A673 (cell line): ENCODE measurements around the gene IRF6. TPM values are rescaled to one million over a fixed set of nuclear protein-coding genes. Genes with fewer than 3 reads are reported as not detected.

Experiments used
- BruUV-seq: library from RNA; stranded (reverse); fragments of 400-500 nt; replicated peaks from 2 replicates; lab custom pipeline; 2021; lab: Mats Ljungman, UMichigan
- CTCF ChIA-PET: fragments of 300-600 bp; sonication (Branson Sonifier 250); formaldehyde crosslinking; loops from one replicate; lab custom pipeline; 2022; ENCODE audit warnings: antibody characterized with exemption; lab: Charles Lee
- POLR2A ChIA-PET: fragments of 300-600 bp; sonication (Branson Sonifier 250); formaldehyde crosslinking; loops from one replicate; lab custom pipeline; 2022; ENCODE audit warnings: antibody characterized with exemption; ENCODE audit not compliant: low non-redundant PET; lab: Charles Lee
- DNase-seq: peaks from one replicate; pipeline ENCODE4 v3.0.0-alpha.2; 2015; ENCODE audit warnings: low spot score
- H3K27ac ChIP-seq: fragments of 200-600 bp; sonication (generic); 2 replicates; pipeline ENCODE4 v1.5.1; 2016; ENCODE audit warnings: mixed run types, low read depth, mild to moderate bottlenecking, mixed read lengths, antibody characterized with exemption, low read length; ENCODE audit not compliant: poor library complexity, severe bottlenecking
- H3K27me3 ChIP-seq: fragments of 200-600 bp; sonication (generic); replicated peaks from 2 replicates; pipeline ENCODE4 v1.6.1; 2017; ENCODE audit warnings: mixed run types, low read depth, mild to moderate bottlenecking, mixed read lengths, antibody characterized with exemption, low read length; ENCODE audit not compliant: insufficient read depth, poor library complexity
- H3K36me3 ChIP-seq: fragments of 200-600 bp; sonication (generic); 2 replicates; pipeline ENCODE4 v1.6.1; 2016; ENCODE audit warnings: mixed run types, mild to moderate bottlenecking, mixed read lengths, antibody characterized with exemption, low read length; ENCODE audit not compliant: insufficient read depth, poor library complexity, severe bottlenecking
- H3K4me1 ChIP-seq: fragments of 200-600 bp; sonication (generic); 2 replicates; pipeline ENCODE4 v1.6.1; 2017; ENCODE audit warnings: mixed run types, mild to moderate bottlenecking, mixed read lengths, antibody characterized with exemption, low read length; ENCODE audit not compliant: insufficient read depth, poor library complexity, severe bottlenecking
- H3K4me3 ChIP-seq: fragments of 200-600 bp; sonication (generic); 2 replicates; pipeline ENCODE4 v1.5.1; 2016; ENCODE audit warnings: low read depth, mixed run types, mild to moderate bottlenecking, mixed read lengths, low read length; ENCODE audit not compliant: poor library complexity, severe bottlenecking
- H3K9me3 ChIP-seq: fragments of 200-600 bp; sonication (generic); 2 replicates; pipeline ENCODE4 v1.6.1; 2016; ENCODE audit warnings: mixed run types, low read depth, mild to moderate bottlenecking, mixed read lengths, antibody characterized with exemption, low read length; ENCODE audit not compliant: poor library complexity, severe bottlenecking
- EZH2 ChIP-seq: fragments of 200-600 bp; sonication (generic); IDR thresholded peaks from 2 replicates; pipeline ENCODE4 v1.6.1; 2017; ENCODE audit warnings: borderline replicate concordance, low read depth, mild to moderate bottlenecking, mixed read lengths, antibody characterized with exemption, low read length; ENCODE audit not compliant: poor library complexity, severe bottlenecking
- intact Hi-C: fragments of 100-400 bp; cut with micrococcal nuclease; formaldehyde crosslinking; loops from one replicate; pipeline ENCODE4 v1.10.0; 2022; ENCODE audit not compliant: unreplicated experiment
- total RNA-seq: library from RNA; stranded (reverse); gene quantifications from 2 replicates; pipeline ENCODE4 v1.2.3, GENCODE V29; 2021
- TF ChIP-seq, protein P1 (sequence below): fragments of 300-800, 200-600 bp; sonication (generic); conservative IDR thresholded peaks from 2 replicates; pipeline ENCODE4 v1.5.1; 2017; ENCODE audit warnings: low read depth, mild to moderate bottlenecking, antibody characterized with exemption, low read length, moderate library complexity, mixed read lengths

The IRF6 gene
- total RNA-seq, 1 experiment from 2014 or later = 0.17 TPM

- H3K27ac ChIP-seq = no peak overlapping the region
- CTCF ChIA-PET = interaction anchor here (1.0 kb wide), 1 partner anchor 20 kb away, joined by 4 read pairs; no protein-coding TSS in a partner anchor
- intact Hi-C loops = no loop called here
These were observed 24.8 kb upstream of the IRF6 start for GRCh38 chr1:209830722-209831121.

GRCh38 chr1:209829716-209830115 lies 23.8 kb upstream of the IRF6 start:
- Histone ChIP-seq H3K9me3 (no peaks in the 10 kb centered on the region), H3K4me1 (peaks cover 11% of the 10 kb centered on the region), H3K27ac (no peak overlapping the region), H3K4me3 (no peak overlapping the region), H3K27me3 (no peaks in the 10 kb centered on the region), H3K36me3 (peaks cover 40% of the 10 kb centered on the region)
- no peak for DNase-seq
- CTCF ChIA-PET = no interaction called here
- no TSS peak for BruUV-seq
- TF ChIP-seq EZH2 = no peak
- TF ChIP-seq, protein P1, sequence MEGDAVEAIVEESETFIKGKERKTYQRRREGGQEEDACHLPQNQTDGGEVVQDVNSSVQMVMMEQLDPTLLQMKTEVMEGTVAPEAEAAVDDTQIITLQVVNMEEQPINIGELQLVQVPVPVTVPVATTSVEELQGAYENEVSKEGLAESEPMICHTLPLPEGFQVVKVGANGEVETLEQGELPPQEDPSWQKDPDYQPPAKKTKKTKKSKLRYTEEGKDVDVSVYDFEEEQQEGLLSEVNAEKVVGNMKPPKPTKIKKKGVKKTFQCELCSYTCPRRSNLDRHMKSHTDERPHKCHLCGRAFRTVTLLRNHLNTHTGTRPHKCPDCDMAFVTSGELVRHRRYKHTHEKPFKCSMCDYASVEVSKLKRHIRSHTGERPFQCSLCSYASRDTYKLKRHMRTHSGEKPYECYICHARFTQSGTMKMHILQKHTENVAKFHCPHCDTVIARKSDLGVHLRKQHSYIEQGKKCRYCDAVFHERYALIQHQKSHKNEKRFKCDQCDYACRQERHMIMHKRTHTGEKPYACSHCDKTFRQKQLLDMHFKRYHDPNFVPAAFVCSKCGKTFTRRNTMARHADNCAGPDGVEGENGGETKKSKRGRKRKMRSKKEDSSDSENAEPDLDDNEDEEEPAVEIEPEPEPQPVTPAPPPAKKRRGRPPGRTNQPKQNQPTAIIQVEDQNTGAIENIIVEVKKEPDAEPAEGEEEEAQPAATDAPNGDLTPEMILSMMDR = no peak
- intact Hi-C loops = no loop called here
- POLR2A ChIA-PET = no interaction called here

More at GRCh38 chr1:209830722-209831121, 24.8 kb upstream of the IRF6 start:
- Histone ChIP-seq H3K36me3 (peaks cover 50% of the 10 kb centered on the region), H3K4me1 (peaks cover 11% of the 10 kb centered on the region), H3K27me3 (no peaks in the 10 kb centered on the region), H3K4me3 (no peak overlapping the region), H3K9me3 (no peaks in the 10 kb centered on the region)
- TF ChIP-seq, protein P1 = no peak
- TF ChIP-seq EZH2 = no peak
- BruUV-seq = no TSS peak
- POLR2A ChIA-PET = no interaction called here
- no peak for DNase-seq

DNA sequence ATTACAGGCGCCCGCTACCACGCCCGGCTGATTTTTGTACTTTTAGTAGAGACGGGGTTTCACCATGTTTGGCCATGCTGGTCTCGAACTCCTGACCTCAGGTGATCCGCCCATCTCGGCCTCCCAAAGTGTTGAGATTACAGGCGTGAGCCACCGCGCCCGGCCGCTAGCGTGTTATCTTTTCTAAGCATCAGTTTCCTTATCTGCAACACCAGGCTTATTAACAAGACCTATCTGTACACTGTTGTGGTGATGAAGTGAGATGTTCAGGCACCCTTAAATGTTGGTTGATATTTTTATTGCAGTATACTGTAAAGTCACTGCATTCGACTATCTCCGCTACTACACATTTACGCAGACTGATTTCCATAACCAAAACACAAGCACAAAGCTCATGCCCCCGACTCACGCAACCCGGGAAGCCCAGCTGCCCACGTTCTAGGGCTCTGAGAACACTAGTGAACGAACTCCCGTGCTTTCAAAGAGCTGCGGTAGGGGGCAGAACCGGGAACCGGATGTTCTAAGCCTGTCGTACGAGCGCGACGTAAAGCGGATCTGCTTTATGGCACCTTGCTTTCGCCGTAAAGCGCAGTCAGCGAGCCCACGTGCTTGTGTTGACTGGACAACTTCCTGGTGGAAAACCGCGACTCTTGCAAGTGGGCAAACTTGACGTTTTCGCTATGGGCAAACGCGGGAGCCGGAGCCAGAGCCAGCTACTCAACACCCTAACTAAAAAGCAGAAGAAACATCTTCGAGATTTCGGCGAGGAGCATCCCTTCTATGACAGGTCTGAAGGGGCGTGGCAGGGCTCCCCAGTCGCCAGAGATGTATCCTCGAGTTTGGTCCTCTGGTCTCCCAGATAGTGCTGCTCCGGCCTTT lies 21.7 kb upstream of the IRF6 start, which contains the start of gene UTP25:
TSS of gene UTP25 (plus strand) at position 589 of the 879 bp plus-strand sequence. CDS start at position 681, 92 bp downstream.
- Histone ChIP-seq H3K4me3 (peak within 1 kb of the TSS; percentile 75), H3K27me3 (no peaks in the 10 kb centered on the region), H3K36me3 (peaks cover 19% of the 10 kb centered on the region), H3K27ac (peak within 1 kb of the TSS; percentile 57), H3K9me3 (no peaks in the 10 kb centered on the region), H3K4me1 (peaks cover 11% of the 10 kb centered on the region)
- BruUV-seq = TSS peak; percentile 79
- CTCF ChIA-PET = no interaction called here
- POLR2A ChIA-PET = no interaction called here
- intact Hi-C loops = no loop called here
- peak; percentile 98 for DNase-seq
- TF ChIP-seq, protein P1 = peak; percentile 82
- TF ChIP-seq EZH2 = no peak
